HEK293 (cell line): ENCODE measurements around the gene PTX4.

Experiments used
- CTCF ChIA-PET: fragments of 350-600 bp; formaldehyde crosslinking; extraction: SDS; loops from one replicate; lab custom pipeline; 2021; ENCODE audit warnings: antibody characterized with exemption; lab: Yijun Ruan, JAX
- POLR2A ChIA-PET: fragments of 300-600 bp; formaldehyde crosslinking; extraction: SDS; loops from one replicate; lab custom pipeline; 2020; ENCODE audit warnings: antibody characterized with exemption, inconsistent platforms; lab: Yijun Ruan, JAX
- H3K27ac ChIP-seq: fragments of 200-500 bp; sonication (Bioruptor generic); 2 replicates; pipeline ENCODE4 v1.5.1; 2014; ENCODE audit warnings: low read depth, low read length, control low read depth, inconsistent platforms; ENCODE audit errors: extremely low read depth
- H3K36me3 ChIP-seq, 2 experiments: fragments of 200-500 bp in 1 of 2; sonication (Bioruptor generic) in 1 of 2; 1 replicate in 1 of 2; 2 replicates in 1 of 2; pipeline ENCODE4 v1.5.1; 2014 to 2017; ENCODE audit warnings: inconsistent platforms in 2 of 2, low read length in 2 of 2; ENCODE audit not compliant: control insufficient read depth in 2 of 2, insufficient read depth in 1 of 2
- H3K4me1 ChIP-seq: fragments of 200-500 bp; sonication (Bioruptor generic); 2 replicates; pipeline ENCODE4 v1.5.1; 2014; ENCODE audit warnings: mild to moderate bottlenecking, low read length, inconsistent platforms; ENCODE audit not compliant: control insufficient read depth, insufficient read depth
- H3K4me3 ChIP-seq: 2 replicates; pipeline ENCODE4 v1.5.1; 2011; ENCODE audit warnings: low read depth, mild to moderate bottlenecking, control low read depth, low read length, moderate library complexity
- H3K9me3 ChIP-seq: fragments of 200-500 bp; sonication (Bioruptor generic); 2 replicates; pipeline ENCODE4 v1.5.1; 2014; ENCODE audit warnings: low read depth, low read length, inconsistent platforms; ENCODE audit not compliant: control insufficient read depth, insufficient read depth
- EGR2 ChIP-seq: fragments of 450-650 bp; formaldehyde crosslinking; IDR thresholded peaks from 2 replicates; pipeline ENCODE4 v1.5.1; 2016; ENCODE audit warnings: low read depth, missing biosample characterization, missing genetic modification characterization
- KLF10 ChIP-seq: fragments of 450-650 bp; IDR thresholded peaks from 2 replicates; pipeline ENCODE4 v1.5.1; 2018; ENCODE audit warnings: missing biosample characterization, mild to moderate bottlenecking, missing genetic modification characterization
- KLF17 ChIP-seq: fragments of 450-650 bp; formaldehyde crosslinking; IDR thresholded peaks from 2 replicates; pipeline ENCODE4 v1.5.1; 2016; ENCODE audit warnings: missing biosample characterization, missing genetic modification characterization
- KLF8 ChIP-seq: fragments of 450-650 bp; formaldehyde crosslinking; IDR thresholded peaks from 2 replicates; pipeline ENCODE4 v1.5.1; 2016; ENCODE audit warnings: missing biosample characterization, missing genetic modification characterization
- OVOL3 ChIP-seq: fragments of 450-650 bp; formaldehyde crosslinking; IDR thresholded peaks from 2 replicates; pipeline ENCODE4 v1.5.1; 2016; ENCODE audit warnings: missing biosample characterization, missing genetic modification characterization
- TCF7L2 ChIP-seq: IDR thresholded peaks from 2 replicates; pipeline ENCODE4 v1.6.1; 2011; ENCODE audit warnings: low read depth, mild to moderate bottlenecking, inconsistent platforms, low read length, moderate library complexity, borderline replicate concordance
- ZBTB26 ChIP-seq: fragments of 450-650 bp; formaldehyde crosslinking; optimal IDR thresholded peaks from 2 replicates; pipeline ENCODE3; 2016; ENCODE audit warnings: missing biosample characterization, mild to moderate bottlenecking, missing genetic modification characterization
- ZBTB44 ChIP-seq: fragments of 450-650 bp; IDR thresholded peaks from 2 replicates; pipeline ENCODE4 v1.5.1; 2018; ENCODE audit warnings: missing biosample characterization, mild to moderate bottlenecking, missing genetic modification characterization
- ZFHX2 ChIP-seq: fragments of 450-650 bp; formaldehyde crosslinking; conservative IDR thresholded peaks from 2 replicates; pipeline ENCODE4 v1.5.1; 2016; ENCODE audit warnings: missing biosample characterization, missing genetic modification characterization
- ZNF138 ChIP-seq: fragments of 450-650 bp; formaldehyde crosslinking; IDR thresholded peaks from 2 replicates; pipeline ENCODE4 v1.5.1; 2016; ENCODE audit warnings: missing biosample characterization, missing genetic modification characterization, borderline replicate concordance
- ZNF140 ChIP-seq: fragments of 450-650 bp; formaldehyde crosslinking; IDR thresholded peaks from 2 replicates; pipeline ENCODE4 v1.5.1; 2016; ENCODE audit warnings: missing biosample characterization, missing genetic modification characterization
- ZNF184 ChIP-seq: fragments of 450-650 bp; IDR thresholded peaks from 2 replicates; pipeline ENCODE4 v1.5.1; 2018; ENCODE audit warnings: missing biosample characterization, mild to moderate bottlenecking, missing genetic modification characterization
- ZNF221 ChIP-seq: fragments of 450-650 bp; formaldehyde crosslinking; IDR thresholded peaks from 2 replicates; pipeline ENCODE4 v1.5.1; 2017; ENCODE audit warnings: missing biosample characterization, missing genetic modification characterization, borderline replicate concordance
- ZNF274 ChIP-seq, 2 experiments: fragments of 200-500 bp in 1 of 2; fragments of 450-650 bp in 1 of 2; sonication (Bioruptor generic) in 1 of 2; formaldehyde crosslinking in 1 of 2; IDR thresholded peaks; 2 replicates each; pipeline versions ENCODE4 v1.5.1 to v1.6.1; 2014 to 2016; ENCODE audit warnings: borderline replicate concordance in 1 of 2, inconsistent platforms in 1 of 2, low read length in 1 of 2, missing biosample characterization in 1 of 2, missing genetic modification characterization in 1 of 2
- ZNF341 ChIP-seq: fragments of 450-650 bp; formaldehyde crosslinking; IDR thresholded peaks from 2 replicates; pipeline ENCODE4; 2016; ENCODE audit warnings: low read depth, missing biosample characterization, missing genetic modification characterization
- ZNF37A ChIP-seq: fragments of 450-650 bp; IDR thresholded peaks from 2 replicates; pipeline ENCODE4 v1.5.1; 2018; ENCODE audit warnings: missing biosample characterization, missing genetic modification characterization
- ZNF404 ChIP-seq: fragments of 450-650 bp; formaldehyde crosslinking; IDR thresholded peaks from 2 replicates; pipeline ENCODE4 v1.5.1; 2017; ENCODE audit warnings: missing biosample characterization, missing genetic modification characterization
- ZNF529 ChIP-seq: fragments of 450-650 bp; formaldehyde crosslinking; IDR thresholded peaks from 2 replicates; pipeline ENCODE4 v1.5.1; 2017; ENCODE audit warnings: missing genetic modification characterization, missing biosample characterization; ENCODE audit not compliant: insufficient replicate concordance
- ZNF530 ChIP-seq: fragments of 450-650 bp; formaldehyde crosslinking; IDR thresholded peaks from 2 replicates; pipeline ENCODE4 v1.5.1; 2016; ENCODE audit warnings: low read depth, missing biosample characterization, missing genetic modification characterization
- ZNF624 ChIP-seq: fragments of 450-650 bp; formaldehyde crosslinking; IDR thresholded peaks from 2 replicates; pipeline ENCODE4 v1.5.1; 2017; ENCODE audit warnings: missing biosample characterization, missing genetic modification characterization
- ZNF626 ChIP-seq: fragments of 450-650 bp; sonication (Bioruptor Pico); formaldehyde crosslinking; IDR thresholded peaks from 2 replicates; pipeline ENCODE4 v1.5.1; 2018; ENCODE audit warnings: missing biosample characterization, missing genetic modification characterization, inconsistent platforms
- ZNF660 ChIP-seq: fragments of 450-650 bp; IDR thresholded peaks from 2 replicates; pipeline ENCODE4 v1.5.1; 2018; ENCODE audit warnings: missing biosample characterization, mild to moderate bottlenecking, missing genetic modification characterization
- ZNF664 ChIP-seq: fragments of 450-650 bp; formaldehyde crosslinking; IDR thresholded peaks from 2 replicates; pipeline ENCODE4 v1.5.1; 2016; ENCODE audit warnings: missing biosample characterization, missing genetic modification characterization
- ZNF777 ChIP-seq: fragments of 450-650 bp; formaldehyde crosslinking; IDR thresholded peaks from 2 replicates; pipeline ENCODE4 v1.5.1; 2017; ENCODE audit warnings: missing biosample characterization, missing genetic modification characterization, borderline replicate concordance
- ZNF792 ChIP-seq: fragments of 450-650 bp; formaldehyde crosslinking; IDR thresholded peaks from 2 replicates; pipeline ENCODE4 v1.5.1; 2016; ENCODE audit warnings: missing biosample characterization, missing genetic modification characterization

The PTX4 gene

GRCh38 chr16:1443980-1444729 lies 44.6 kb downstream of the PTX4 start, which contains the start of gene CCDC154:
Gene CCDC154, minus strand, starts transcription at chr16:1444556. Its CDS starts 234 bp downstream, at chr16:1444322.
- H3K9me3 ChIP-seq = no peaks in the 10 kb centered on the region
- peaks cover 0 to 21% of the 10 kb centered on the region in 2 experiments; a peak in 1 of 3 replicates for H3K36me3 ChIP-seq
- CTCF ChIA-PET = interaction anchor here (0.7 to 0.9 kb wide), 3 partner anchors 11 to 221 kb away, joined by 3 to 4 read pairs (median 3); no protein-coding TSS in a partner anchor
- no peak within 1 kb of the TSS for H3K27ac ChIP-seq
- H3K4me3 ChIP-seq = no peak within 1 kb of the TSS
- TF ChIP-seq ZNF777 (tag by site-specific recombination) (no peak), ZNF341 (tag by site-specific recombination) (peak; percentile 39)
- TF ChIP-seq, all 188 proteins: peak for 1
- POLR2A ChIA-PET = no interaction called here
- no peaks in the 10 kb centered on the region for H3K4me1 ChIP-seq

- no peaks in the 10 kb centered on the region for H3K4me1 ChIP-seq
- no peak for TF ChIP-seq ZNF664 (tag by site-specific recombination)
- TF ChIP-seq EGR2 (tag by site-specific recombination) = 0 out of 2 replicates have a peak, but pooled peaks have one; percentile 10
- no peak for TF ChIP-seq KLF17
- TF ChIP-seq ZBTB44 (tag by site-specific recombination) = peak; percentile 53; the same call in 1 of the 2 replicates
- no peak for TF ChIP-seq ZNF624
- TF ChIP-seq ZNF274 (IDR thresholded peaks at IDR 0.05; ENCODE audit: low read length) = no peak
- no peak for TF ChIP-seq ZNF274 (tag by site-specific recombination; IDR thresholded peaks at IDR 0.05; ENCODE audit: borderline replicate concordance)
- no peak for TF ChIP-seq OVOL3 (tag by site-specific recombination)
- no peak for TF ChIP-seq ZNF404 (tag by site-specific recombination)
- TF ChIP-seq ZNF138 (tag by site-specific recombination) = no peak
- TF ChIP-seq ZNF37A (tag by site-specific recombination) = no peak
- no peak for TF ChIP-seq ZNF626 (tag by site-specific recombination)
- TF ChIP-seq ZFHX2 (tag by site-specific recombination) = 0 out of 2 replicates have a peak, but pooled peaks have one; percentile 24
- no peak for TF ChIP-seq ZNF140 (tag by site-specific recombination)
- H3K27ac ChIP-seq = no peak overlapping the region
- no peaks in the 10 kb centered on the region for H3K9me3 ChIP-seq
- POLR2A ChIA-PET = interaction anchor here (0.6 kb wide), 1 partner anchor 23 kb away, joined by 3 read pairs; the partner anchor contains the start of gene UQCC4
- CTCF ChIA-PET = interaction anchor here (0.7 to 0.9 kb wide), 3 partner anchors 11 to 220 kb away, joined by 3 to 4 read pairs (median 3); no protein-coding TSS in a partner anchor
- no peak overlapping the region for H3K4me3 ChIP-seq
- H3K36me3 ChIP-seq = peaks cover 0 to 16% of the 10 kb centered on the region in 2 experiments; a peak in 1 of 3 replicates
Observed at GRCh38 chr16:1443403-1443973, 45.3 kb downstream of the PTX4 start.

GRCh38 chr16:1442697-1443096 lies 46.0 kb downstream of the PTX4 start:
- POLR2A ChIA-PET = interaction anchor here (0.6 kb wide), 1 partner anchor 22 kb away, joined by 3 read pairs; the partner anchor contains the start of gene UQCC4

More at GRCh38 chr16:1442697-1443096, 46.0 kb downstream of the PTX4 start:
- H3K4me3 ChIP-seq = no peak overlapping the region
- no peak overlapping the region for H3K27ac ChIP-seq
- TF ChIP-seq KLF17 = no peak
- no peak for TF ChIP-seq ZNF184 (tag by site-specific recombination)
- no peak for TF ChIP-seq ZNF660
- no peak for TF ChIP-seq ZBTB26 (tag by site-specific recombination)
- no peak for TF ChIP-seq TCF7L2
- no peak for TF ChIP-seq ZNF792 (tag by site-specific recombination)
- no peak for TF ChIP-seq ZNF530
- no peak for TF ChIP-seq ZNF221 (tag by site-specific recombination)
- TF ChIP-seq KLF8 (tag by site-specific recombination) = no peak
- no peak for TF ChIP-seq ZNF529 (tag by site-specific recombination)
- TF ChIP-seq KLF10 (tag by site-specific recombination) = no peak
- no peaks in the 10 kb centered on the region for H3K4me1 ChIP-seq
- CTCF ChIA-PET = no interaction called here
- H3K9me3 ChIP-seq = no peaks in the 10 kb centered on the region
- H3K36me3 ChIP-seq = peaks cover 0 to 8% of the 10 kb centered on the region in 2 experiments; a peak in 1 of 3 replicates
